ENCODE data around the gene MED26. TPM values are rescaled to one million over a fixed set of nuclear protein-coding genes. Genes with fewer than 3 reads are reported as not detected.
A peak's percentile ranks its signal among the peaks of the same experiment; 100 is the strongest.

The MED26 gene
- total RNA-seq, 1 donor from 2014 or later, result 11.7 TPM

DNA sequence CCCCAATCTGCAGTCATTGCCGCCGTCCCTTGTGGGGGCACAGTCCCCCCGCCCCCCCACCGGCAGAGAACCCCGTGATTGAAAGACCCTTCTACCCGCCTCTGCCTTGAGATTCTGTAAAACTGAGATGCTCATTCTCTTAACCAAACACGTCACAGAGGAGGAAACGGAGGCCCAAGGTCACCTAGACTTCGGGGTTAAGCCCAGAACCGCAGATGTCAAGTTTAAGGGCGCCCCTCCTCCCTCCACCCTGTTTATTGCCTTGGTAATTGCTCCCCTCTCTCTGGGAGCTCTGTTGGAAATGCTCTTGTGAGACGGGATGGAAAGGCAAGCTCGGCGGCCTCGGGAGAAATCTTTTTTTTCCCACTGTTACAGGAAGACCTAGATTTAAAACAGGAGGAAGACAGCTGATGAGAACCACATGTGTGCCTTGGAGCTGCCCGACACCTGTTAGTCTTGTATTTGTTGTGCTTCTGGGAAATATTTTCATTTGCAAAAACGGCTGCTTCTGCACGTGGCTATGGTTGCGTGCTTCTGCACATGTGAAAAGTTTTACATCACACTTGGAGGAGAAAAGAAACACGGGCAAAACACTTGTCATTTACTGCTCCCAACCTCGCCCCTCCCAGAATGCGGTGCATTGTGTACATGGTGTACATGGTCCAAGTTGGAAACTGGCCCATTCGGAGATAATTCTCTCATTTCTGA, 1.1 kb upstream of the MED26 start:
- Mint-ChIP-seq H3K4me3 (peak overlapping the region; percentile 99), H3K27me3 (ENCODE audit: low read depth) (no peaks in the 10 kb centered on the region), H3K4me1 (peaks cover 27% of the 10 kb centered on the region), H3K36me3 (ENCODE audit: low read depth) (peaks cover 5% of the 10 kb centered on the region), H3K9me3 (no peaks in the 10 kb centered on the region), H3K27ac (ENCODE audit: unreplicated experiment) (peak overlapping the region; percentile 86)
- TF ChIP-seq, protein P1, sequence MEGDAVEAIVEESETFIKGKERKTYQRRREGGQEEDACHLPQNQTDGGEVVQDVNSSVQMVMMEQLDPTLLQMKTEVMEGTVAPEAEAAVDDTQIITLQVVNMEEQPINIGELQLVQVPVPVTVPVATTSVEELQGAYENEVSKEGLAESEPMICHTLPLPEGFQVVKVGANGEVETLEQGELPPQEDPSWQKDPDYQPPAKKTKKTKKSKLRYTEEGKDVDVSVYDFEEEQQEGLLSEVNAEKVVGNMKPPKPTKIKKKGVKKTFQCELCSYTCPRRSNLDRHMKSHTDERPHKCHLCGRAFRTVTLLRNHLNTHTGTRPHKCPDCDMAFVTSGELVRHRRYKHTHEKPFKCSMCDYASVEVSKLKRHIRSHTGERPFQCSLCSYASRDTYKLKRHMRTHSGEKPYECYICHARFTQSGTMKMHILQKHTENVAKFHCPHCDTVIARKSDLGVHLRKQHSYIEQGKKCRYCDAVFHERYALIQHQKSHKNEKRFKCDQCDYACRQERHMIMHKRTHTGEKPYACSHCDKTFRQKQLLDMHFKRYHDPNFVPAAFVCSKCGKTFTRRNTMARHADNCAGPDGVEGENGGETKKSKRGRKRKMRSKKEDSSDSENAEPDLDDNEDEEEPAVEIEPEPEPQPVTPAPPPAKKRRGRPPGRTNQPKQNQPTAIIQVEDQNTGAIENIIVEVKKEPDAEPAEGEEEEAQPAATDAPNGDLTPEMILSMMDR (conservative IDR thresholded peaks at IDR 0.05), result no peak
- DNase-seq (ENCODE audit: low read depth, low spot score), result no peak

DNA sequence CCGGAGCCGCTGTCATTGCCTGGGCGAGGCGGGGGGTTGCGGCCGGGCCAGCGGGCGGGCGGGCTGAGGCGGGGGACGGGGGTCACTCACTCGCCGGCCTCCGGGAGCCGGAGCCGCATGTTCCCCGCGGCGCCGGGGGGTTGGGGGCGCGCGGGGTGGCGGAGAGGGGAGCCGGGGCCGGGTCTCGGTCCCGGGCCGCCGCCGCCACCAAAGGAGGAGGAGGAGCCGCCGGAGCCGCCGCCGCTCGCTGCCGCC, 149 bp downstream of the MED26 start:
- DNase-seq (ENCODE audit: low read depth, low spot score), result no peak
- Mint-ChIP-seq H3K27ac (ENCODE audit: unreplicated experiment) (no peak overlapping the region), H3K9me3 (no peaks in the 10 kb centered on the region), H3K36me3 (ENCODE audit: low read depth) (peaks cover 5% of the 10 kb centered on the region), H3K4me1 (peaks cover 27% of the 10 kb centered on the region), H3K4me3 (peak overlapping the region; percentile 99), H3K27me3 (ENCODE audit: low read depth) (no peaks in the 10 kb centered on the region)
- TF ChIP-seq, protein P1 (conservative IDR thresholded peaks at IDR 0.05), result no peak

GRCh38 chr19:16627193-16627927, 644 bp downstream of the MED26 start:
- no peaks in the 10 kb centered on the region for H3K27me3 Mint-ChIP-seq (ENCODE audit: low read depth)
- TF ChIP-seq, protein P1 (conservative IDR thresholded peaks at IDR 0.05), result no peak
- peak; percentile 5 for DNase-seq (ENCODE audit: low read depth, low spot score)
- no peaks in the 10 kb centered on the region for H3K9me3 Mint-ChIP-seq
- peaks cover 5% of the 10 kb centered on the region for H3K36me3 Mint-ChIP-seq (ENCODE audit: low read depth)
- H3K27ac Mint-ChIP-seq (ENCODE audit: unreplicated experiment), result peak overlapping the region; percentile 43
- H3K4me3 Mint-ChIP-seq, result peak overlapping the region; percentile 94
- peaks cover 27% of the 10 kb centered on the region for H3K4me1 Mint-ChIP-seq

DNA sequence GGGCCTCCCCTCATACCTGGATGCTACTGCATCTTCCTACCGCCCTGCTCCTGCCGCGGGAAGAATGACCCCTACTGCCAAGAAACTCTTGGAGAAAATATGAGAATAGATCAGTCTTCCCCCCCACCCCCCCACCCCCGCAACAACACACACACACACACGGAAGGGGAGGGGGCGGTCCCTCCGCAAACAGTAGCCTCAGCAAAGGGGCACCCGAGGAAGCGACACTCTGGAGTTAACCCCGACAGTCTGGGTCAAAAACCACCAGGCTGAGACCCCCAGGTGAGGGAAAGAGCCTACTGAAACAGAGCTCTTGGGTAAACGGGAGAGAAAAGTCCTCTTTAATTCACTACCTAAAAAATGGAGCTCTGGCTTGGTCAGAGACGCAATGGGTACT, 1.2 kb downstream of the MED26 start:
- Mint-ChIP-seq H3K36me3 (ENCODE audit: low read depth) (peaks cover 3% of the 10 kb centered on the region), H3K4me1 (peaks cover 27% of the 10 kb centered on the region), H3K9me3 (no peaks in the 10 kb centered on the region), H3K27ac (ENCODE audit: unreplicated experiment) (peak overlapping the region; percentile 43), H3K27me3 (ENCODE audit: low read depth) (no peaks in the 10 kb centered on the region), H3K4me3 (peak overlapping the region; percentile 94)
- DNase-seq (ENCODE audit: low read depth, low spot score), result no peak
- TF ChIP-seq, protein P1 (conservative IDR thresholded peaks at IDR 0.05), result no peak

GRCh38 chr19:16625163-16625958, 2.6 kb downstream of the MED26 start:
- peak overlapping the region; percentile 94 for H3K4me3 Mint-ChIP-seq
- H3K36me3 Mint-ChIP-seq (ENCODE audit: low read depth), result no peaks in the 10 kb centered on the region
- H3K27me3 Mint-ChIP-seq (ENCODE audit: low read depth), result no peaks in the 10 kb centered on the region
- no peak for DNase-seq (ENCODE audit: low read depth, low spot score)
- H3K9me3 Mint-ChIP-seq, result no peaks in the 10 kb centered on the region
- H3K4me1 Mint-ChIP-seq, result peaks cover 27% of the 10 kb centered on the region
- no peak overlapping the region for H3K27ac Mint-ChIP-seq (ENCODE audit: unreplicated experiment)
- TF ChIP-seq, protein P1 (conservative IDR thresholded peaks at IDR 0.05), result no peak

Measured in neural crest cell (in vitro differentiated cells).